HG02623 (cell line): ENCODE measurements around the gene GGNBP2.

Experiments used
- ATAC-seq: cut with Tn5 transposase; IDR thresholded peaks from one replicate; pipeline ENCODE4 v1.9.1; 2021; ENCODE audit warnings: moderate library complexity; ENCODE audit not compliant: unreplicated experiment

GGNBP2 gene

DNA sequence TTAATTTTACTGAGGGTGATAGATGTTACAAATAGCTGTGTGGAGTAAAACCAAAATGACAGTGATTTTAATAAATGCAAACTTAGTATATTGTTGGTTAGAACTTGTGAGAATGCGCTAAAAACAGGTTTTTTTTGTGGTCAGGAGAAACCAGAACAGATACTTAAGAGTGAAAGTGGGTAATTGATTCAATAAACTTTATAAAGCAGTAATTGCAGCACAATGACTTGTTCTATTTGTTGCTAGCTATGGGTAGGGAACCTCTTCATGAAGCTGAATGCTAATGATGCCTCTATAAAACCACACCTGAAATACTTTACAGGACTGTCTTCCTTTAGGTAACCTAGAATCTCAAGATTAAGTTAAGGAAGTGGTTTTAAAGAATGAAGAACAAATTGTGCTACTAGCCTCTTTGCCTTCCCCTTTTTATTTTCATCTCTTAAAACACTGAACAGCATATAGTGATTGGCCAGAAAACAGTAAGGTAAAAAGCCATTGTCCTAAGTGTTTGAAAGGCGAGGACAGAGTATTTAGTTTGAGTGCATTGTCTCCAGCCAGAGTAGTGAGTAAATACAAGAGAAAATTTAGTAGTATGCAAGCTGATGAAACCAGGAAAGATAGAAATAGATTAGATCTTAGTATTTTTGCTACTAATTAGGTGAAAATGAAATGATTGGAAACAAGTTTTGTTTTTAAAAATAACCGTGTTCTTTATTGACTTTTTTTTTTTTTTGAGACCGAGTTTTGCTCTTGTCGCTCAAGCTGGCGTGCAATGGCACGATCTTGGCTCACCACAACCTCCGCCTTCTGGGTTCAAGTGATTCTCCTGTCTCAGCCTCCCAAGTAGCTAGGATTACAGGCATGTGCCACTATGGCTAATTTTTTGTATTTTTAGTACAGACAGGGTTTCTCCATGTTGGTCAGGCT lies 6.0 kb downstream of the GGNBP2 start:
- no peak for ATAC-seq

- no peak for ATAC-seq
These were observed 8.7 kb downstream of the GGNBP2 start for GRCh38 chr17:36553459-36553858.

- ATAC-seq: no peak
These were observed 21.4 kb downstream of the GGNBP2 start for GRCh38 chr17:36566081-36566480.

GRCh38 chr17:36575028-36575427 lies 30.3 kb downstream of the GGNBP2 start:
- no peak for ATAC-seq

DNA sequence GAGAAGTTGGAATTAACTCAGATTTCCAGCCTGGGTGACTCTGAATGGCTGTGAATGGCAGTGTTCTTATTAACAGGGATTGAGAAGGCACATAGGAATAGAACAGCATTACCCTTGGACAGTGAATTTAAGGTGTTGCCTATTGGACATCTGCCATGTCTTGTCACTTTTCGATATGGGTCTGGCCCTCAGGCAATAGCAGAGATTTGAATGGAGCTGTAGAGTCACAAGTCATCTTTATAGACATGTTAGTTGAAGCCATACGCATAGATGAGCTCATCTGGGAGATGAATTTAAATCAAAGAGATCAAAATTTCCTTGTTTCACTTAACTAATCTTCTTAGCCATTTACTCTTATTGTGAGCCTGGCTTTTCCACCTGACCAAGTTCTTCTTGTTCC lies 32.1 kb downstream of the GGNBP2 start:
- ATAC-seq: no peak

- ATAC-seq: no peak
These were observed 34.0 kb downstream of the GGNBP2 start for GRCh38 chr17:36578671-36579070.

DNA sequence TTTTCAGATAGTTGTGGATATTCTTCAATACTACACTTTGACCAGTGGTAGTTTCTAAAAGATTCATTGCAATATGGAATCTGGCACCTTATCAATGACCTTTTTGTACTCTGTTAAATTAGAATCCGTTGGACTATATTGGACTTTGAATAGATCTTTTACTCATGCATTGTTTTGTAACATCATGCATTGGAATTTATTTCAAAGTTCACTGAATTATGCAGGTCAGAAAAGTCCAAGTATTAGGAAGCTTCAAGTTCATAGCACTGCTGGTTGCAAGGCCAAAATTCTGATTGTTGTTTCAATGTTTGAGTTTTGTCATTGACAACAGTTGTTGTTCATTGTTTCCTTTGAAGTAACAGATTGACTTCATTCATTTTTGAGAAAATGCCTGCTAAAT lies 39.1 kb downstream of the GGNBP2 start:
- ATAC-seq: no peak

GRCh38 chr17:36586138-36586537 lies 41.4 kb downstream of the GGNBP2 start:
- no peak for ATAC-seq

DNA sequence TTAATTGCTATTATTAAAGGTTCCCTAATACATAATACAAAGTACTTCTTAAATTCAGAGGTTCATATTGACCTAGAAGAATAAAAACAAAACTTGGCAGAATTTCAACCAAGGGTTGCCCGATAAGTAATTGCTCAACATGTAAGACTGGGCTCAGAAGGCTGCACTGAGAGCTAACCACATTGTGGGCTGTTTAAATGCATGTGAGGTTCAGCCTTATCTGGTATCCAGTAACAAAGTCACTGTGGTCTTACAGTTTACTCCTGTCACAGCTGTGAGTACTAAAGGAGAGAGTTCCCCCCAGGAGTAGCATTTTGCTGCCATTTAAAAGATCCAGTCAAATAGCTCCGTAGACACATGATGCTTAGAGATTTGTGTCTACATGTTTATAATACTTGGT lies 45.4 kb downstream of the GGNBP2 start:
- no peak for ATAC-seq

DNA sequence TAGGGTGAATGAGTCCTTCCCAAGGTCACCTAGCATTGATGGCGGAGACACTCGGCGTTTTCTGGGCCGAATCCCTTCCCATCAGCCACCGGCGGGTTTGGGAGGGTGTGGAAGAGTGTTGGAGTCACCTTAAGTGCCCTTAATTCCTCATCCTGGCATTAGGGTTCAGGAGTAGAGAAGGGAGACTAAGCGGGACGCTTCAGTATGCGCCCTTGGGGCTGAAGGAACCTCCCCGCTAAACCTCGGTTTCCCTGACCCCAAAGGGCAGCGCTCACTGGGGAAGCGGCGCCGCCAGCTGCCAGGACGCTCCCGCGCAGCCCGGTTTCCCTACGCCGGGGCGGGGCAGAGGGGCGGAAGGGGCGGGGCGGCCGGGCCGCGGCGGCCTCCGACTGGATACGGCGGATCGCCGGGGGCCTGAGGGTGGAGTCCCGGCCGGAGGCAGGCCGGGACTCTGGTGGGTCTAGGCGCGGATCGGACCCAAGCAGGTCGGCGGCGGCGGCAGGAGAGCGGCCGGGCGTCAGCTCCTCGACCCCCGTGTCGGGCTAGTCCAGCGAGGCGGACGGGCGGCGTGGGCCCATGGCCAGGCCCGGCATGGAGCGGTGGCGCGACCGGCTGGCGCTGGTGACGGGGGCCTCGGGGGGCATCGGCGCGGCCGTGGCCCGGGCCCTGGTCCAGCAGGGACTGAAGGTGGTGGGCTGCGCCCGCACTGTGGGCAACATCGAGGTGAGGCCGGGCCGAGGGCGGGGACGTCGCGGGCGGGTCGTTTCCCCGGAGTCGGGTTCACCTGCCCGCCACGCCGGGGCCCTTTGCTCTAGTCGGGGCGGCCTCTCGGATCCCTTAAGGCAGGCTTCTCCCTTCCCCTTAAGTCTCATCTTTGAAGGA lies 47.0 kb downstream of the GGNBP2 start, which contains the start of gene DHRS11:
TSS of gene DHRS11 (plus strand) at position 446 of the 882 bp plus-strand sequence. CDS start at position 577, 131 bp downstream.
- peak; percentile 69 for ATAC-seq

DNA sequence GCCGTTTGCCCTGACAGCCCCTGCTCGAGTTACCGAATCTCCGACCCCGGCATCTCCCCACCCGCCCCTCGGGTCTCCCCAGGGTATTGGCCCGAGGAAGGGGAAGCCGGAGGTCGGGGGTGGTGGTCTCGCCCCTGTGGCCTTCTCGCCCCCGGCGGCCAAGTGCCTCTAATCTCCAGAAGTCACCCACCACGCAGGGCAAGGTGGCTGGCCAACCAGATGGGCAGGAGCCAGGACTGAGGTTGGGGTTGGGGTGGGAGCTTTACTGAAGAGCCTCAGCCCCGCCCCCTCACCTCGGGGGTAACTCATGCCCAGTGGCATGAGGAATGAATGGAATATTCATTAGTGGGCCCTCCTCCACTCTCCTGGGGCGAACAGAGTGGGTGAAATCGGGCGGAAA lies 47.6 kb downstream of the GGNBP2 start:
- no peak for ATAC-seq

GRCh38 chr17:36592716-36593321 lies 48.1 kb downstream of the GGNBP2 start:
- no peak for ATAC-seq

DNA sequence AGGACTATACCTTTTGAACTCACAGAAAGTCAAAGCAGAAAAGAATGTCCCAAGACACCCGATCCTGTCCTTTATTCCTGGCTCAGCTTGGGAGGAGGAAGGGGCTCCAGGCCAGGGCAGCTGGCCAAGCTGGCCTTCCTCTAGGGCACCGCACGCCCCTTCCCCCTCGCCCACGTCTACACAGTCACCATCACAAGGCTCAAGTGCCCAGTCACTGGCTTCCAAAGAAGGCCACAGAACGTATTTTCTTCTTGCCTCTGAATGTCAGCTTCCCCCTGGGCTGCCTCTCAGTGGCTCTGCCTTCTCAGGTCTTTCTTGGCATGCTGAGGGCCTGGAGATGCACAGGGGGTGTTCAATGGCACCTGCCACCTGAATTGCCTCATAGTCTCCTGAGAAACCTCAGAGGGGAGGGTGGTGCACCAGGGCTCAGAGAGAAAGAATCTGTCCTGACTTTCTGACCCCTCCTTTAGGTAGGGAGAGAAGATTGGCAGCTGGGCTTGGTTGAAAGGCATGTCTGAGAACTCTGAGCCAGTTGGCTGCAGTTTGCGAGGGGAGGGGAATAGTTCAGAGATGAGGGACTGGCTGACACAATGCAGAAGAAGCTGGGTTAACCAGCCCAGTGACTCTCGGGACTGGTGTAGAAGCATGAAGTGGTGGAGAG lies 49.1 kb downstream of the GGNBP2 start:
- ATAC-seq: no peak

GRCh38 chr17:36594626-36595401 lies 50.1 kb downstream of the GGNBP2 start:
- ATAC-seq: no peak

GRCh38 chr17:36597226-36597625 lies 52.5 kb downstream of the GGNBP2 start:
- no peak for ATAC-seq

DNA sequence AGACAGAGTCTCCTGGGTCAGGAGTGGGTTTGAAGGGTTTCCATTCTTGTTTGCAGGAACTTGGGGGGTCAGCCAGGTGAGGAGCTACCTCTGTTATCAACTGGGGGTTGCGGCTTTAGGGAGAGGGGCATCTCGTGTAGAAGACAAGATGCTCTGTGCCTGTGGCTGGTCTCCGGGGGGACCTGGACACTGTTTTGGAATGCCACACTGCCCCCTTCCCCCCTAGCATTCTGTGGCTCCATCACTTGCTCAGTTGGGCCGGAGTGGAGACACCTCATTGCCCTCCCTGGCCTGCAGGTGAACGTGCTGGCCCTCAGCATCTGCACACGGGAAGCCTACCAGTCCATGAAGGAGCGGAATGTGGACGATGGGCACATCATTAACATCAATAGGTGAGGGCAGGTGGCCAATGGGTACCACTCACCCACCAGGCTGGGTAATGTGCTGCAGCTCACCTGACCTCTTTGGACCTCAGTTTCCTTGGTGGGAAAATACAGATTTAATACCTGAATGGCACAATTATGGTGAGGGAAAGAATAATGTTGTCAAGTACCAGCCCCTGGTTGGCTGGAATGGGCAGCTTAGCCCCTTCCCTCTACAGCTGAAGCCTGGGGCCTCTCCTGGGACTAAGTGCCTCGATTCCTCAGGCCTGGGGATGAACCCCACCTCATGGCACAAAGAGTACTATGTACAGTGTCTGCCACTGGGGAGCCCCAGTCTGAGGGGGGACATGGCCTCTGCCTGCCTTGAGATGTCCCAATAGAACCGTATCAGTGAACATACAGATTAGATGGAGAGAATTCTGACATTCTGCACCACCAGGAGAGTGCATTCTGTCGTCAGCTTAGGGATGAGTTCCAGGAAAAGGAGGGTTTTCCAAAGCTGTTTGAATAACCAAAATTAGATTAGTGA lies 53.4 kb downstream of the GGNBP2 start:
- no peak for ATAC-seq

GRCh38 chr17:36598951-36599401 lies 54.3 kb downstream of the GGNBP2 start:
- no peak for ATAC-seq

- no peak for ATAC-seq
These were observed 55.0 kb downstream of the GGNBP2 start for GRCh38 chr17:36599546-36600250.
